A673 (cell line): ENCODE measurements around the gene ADGRE1. TPM values are rescaled to one million over a fixed set of nuclear protein-coding genes. Genes with fewer than 3 reads are reported as not detected.

Experiments
- BruUV-seq: library from RNA; stranded (reverse); fragments of 400-500 nt; replicated peaks from 2 replicates; lab custom pipeline; 2021; lab: Mats Ljungman, UMichigan
- CTCF ChIA-PET: fragments of 300-600 bp; sonication (Branson Sonifier 250); formaldehyde crosslinking; loops from one replicate; lab custom pipeline; 2022; ENCODE audit warnings: antibody characterized with exemption; lab: Charles Lee
- POLR2A ChIA-PET: fragments of 300-600 bp; sonication (Branson Sonifier 250); formaldehyde crosslinking; loops from one replicate; lab custom pipeline; 2022; ENCODE audit warnings: antibody characterized with exemption; ENCODE audit not compliant: low non-redundant PET; lab: Charles Lee
- DNase-seq: peaks from one replicate; pipeline ENCODE4 v3.0.0-alpha.2; 2015; ENCODE audit warnings: low spot score
- H3K27ac ChIP-seq: fragments of 200-600 bp; sonication (generic); 2 replicates; pipeline ENCODE4 v1.5.1; 2016; ENCODE audit warnings: mixed run types, low read depth, mild to moderate bottlenecking, mixed read lengths, antibody characterized with exemption, low read length; ENCODE audit not compliant: poor library complexity, severe bottlenecking
- H3K27me3 ChIP-seq: fragments of 200-600 bp; sonication (generic); replicated peaks from 2 replicates; pipeline ENCODE4 v1.6.1; 2017; ENCODE audit warnings: mixed run types, low read depth, mild to moderate bottlenecking, mixed read lengths, antibody characterized with exemption, low read length; ENCODE audit not compliant: insufficient read depth, poor library complexity
- H3K36me3 ChIP-seq: fragments of 200-600 bp; sonication (generic); 2 replicates; pipeline ENCODE4 v1.6.1; 2016; ENCODE audit warnings: mixed run types, mild to moderate bottlenecking, mixed read lengths, antibody characterized with exemption, low read length; ENCODE audit not compliant: insufficient read depth, poor library complexity, severe bottlenecking
- H3K4me1 ChIP-seq: fragments of 200-600 bp; sonication (generic); 2 replicates; pipeline ENCODE4 v1.6.1; 2017; ENCODE audit warnings: mixed run types, mild to moderate bottlenecking, mixed read lengths, antibody characterized with exemption, low read length; ENCODE audit not compliant: insufficient read depth, poor library complexity, severe bottlenecking
- H3K4me3 ChIP-seq: fragments of 200-600 bp; sonication (generic); 2 replicates; pipeline ENCODE4 v1.5.1; 2016; ENCODE audit warnings: low read depth, mixed run types, mild to moderate bottlenecking, mixed read lengths, low read length; ENCODE audit not compliant: poor library complexity, severe bottlenecking
- H3K9me3 ChIP-seq: fragments of 200-600 bp; sonication (generic); 2 replicates; pipeline ENCODE4 v1.6.1; 2016; ENCODE audit warnings: mixed run types, low read depth, mild to moderate bottlenecking, mixed read lengths, antibody characterized with exemption, low read length; ENCODE audit not compliant: poor library complexity, severe bottlenecking
- CTCF ChIP-seq: fragments of 300-800, 200-600 bp; sonication (generic); conservative IDR thresholded peaks from 2 replicates; pipeline ENCODE4 v1.5.1; 2017; ENCODE audit warnings: low read depth, mild to moderate bottlenecking, antibody characterized with exemption, low read length, moderate library complexity, mixed read lengths
- EZH2 ChIP-seq: fragments of 200-600 bp; sonication (generic); IDR thresholded peaks from 2 replicates; pipeline ENCODE4 v1.6.1; 2017; ENCODE audit warnings: borderline replicate concordance, low read depth, mild to moderate bottlenecking, mixed read lengths, antibody characterized with exemption, low read length; ENCODE audit not compliant: poor library complexity, severe bottlenecking
- intact Hi-C: fragments of 100-400 bp; cut with micrococcal nuclease; formaldehyde crosslinking; loops from one replicate; pipeline ENCODE4 v1.10.0; 2022; ENCODE audit not compliant: unreplicated experiment
- total RNA-seq: library from RNA; stranded (reverse); gene quantifications from 2 replicates; pipeline ENCODE4 v1.2.3, GENCODE V29; 2021

ADGRE1 gene
- total RNA-seq, 1 experiment from 2014 or later = not detected

- POLR2A ChIA-PET = no interaction called here
- Histone ChIP-seq H3K4me1 (no peaks in the 10 kb centered on the region), H3K27me3 (no peaks in the 10 kb centered on the region), H3K4me3 (no peak overlapping the region), H3K27ac (no peak overlapping the region), H3K36me3 (no peaks in the 10 kb centered on the region), H3K9me3 (peaks cover 6% of the 10 kb centered on the region)
- TF ChIP-seq CTCF = no peak
- TF ChIP-seq EZH2 = no peak
- CTCF ChIA-PET = no interaction called here
- BruUV-seq = no TSS peak
- intact Hi-C loops = no loop called here
- DNase-seq = no peak
Observed at GRCh38 chr19:6935618-6936017, 48.2 kb downstream of the ADGRE1 start.

GRCh38 chr19:6945733-6946132, 58.4 kb downstream of the ADGRE1 start:
- CTCF ChIA-PET = no interaction called here
- BruUV-seq = no TSS peak

GRCh38 chr19:6947745-6948144, 60.4 kb downstream of the ADGRE1 start:
- Histone ChIP-seq H3K27me3 (no peaks in the 10 kb centered on the region), H3K9me3 (no peaks in the 10 kb centered on the region), H3K4me3 (no peak overlapping the region), H3K27ac (no peak overlapping the region), H3K4me1 (peaks cover 13% of the 10 kb centered on the region), H3K36me3 (no peaks in the 10 kb centered on the region)
- no peak for TF ChIP-seq EZH2
- no peak for TF ChIP-seq CTCF
- BruUV-seq = no TSS peak
- peak; percentile 89 for DNase-seq
- intact Hi-C loops = no loop called here
- ChIA-PET CTCF (no interaction called here), POLR2A (interaction anchor here (0.6 kb wide), 1 partner anchor 394 kb away, joined by 3 read pairs; no protein-coding TSS in a partner anchor)

More at GRCh38 chr19:6945733-6946132, 58.4 kb downstream of the ADGRE1 start:
- no peak overlapping the region for H3K4me3 ChIP-seq
- TF ChIP-seq CTCF (no peak), EZH2 (no peak)
- peaks cover 13% of the 10 kb centered on the region for H3K4me1 ChIP-seq
- H3K9me3 ChIP-seq = no peaks in the 10 kb centered on the region
- DNase-seq = no peak
- no peak overlapping the region for H3K27ac ChIP-seq
- POLR2A ChIA-PET = no interaction called here
- intact Hi-C loops = no loop called here
- no peaks in the 10 kb centered on the region for H3K36me3 ChIP-seq
- H3K27me3 ChIP-seq = no peaks in the 10 kb centered on the region
